Endothelial cell of umbilical vein (primary cell): Measurements from ENCODE around the gene LDB3. TPM values are rescaled to one million over a fixed set of nuclear protein-coding genes. Genes with fewer than 3 reads are reported as not detected.

Experiments
- BruUV-seq: library from RNA; stranded (reverse); fragments of 400-500 nt; replicated peaks from 2 replicates; lab custom pipeline; 2021; lab: Mats Ljungman, UMichigan
- CTCF ChIA-PET: fragments of 300-600, 350-600 bp; sonication (Branson Sonifier 250); formaldehyde crosslinking; loops from one replicate; lab custom pipeline; 2021; ENCODE audit warnings: antibody characterized with exemption, inconsistent platforms; lab: Charles Lee
- POLR2A ChIA-PET: fragments of 300-600, 350-600 bp; sonication (Branson Sonifier 250); formaldehyde crosslinking; loops from one replicate; lab custom pipeline; 2021; ENCODE audit warnings: antibody characterized with exemption, inconsistent platforms; lab: Charles Lee
- DNase-seq: peaks from one replicate; pipeline ENCODE4 v3.0.0-alpha.2; 2011; ENCODE audit warnings: low read depth, low spot score
- FAIRE-seq: peaks from 2 replicates; lab custom pipeline; 2011; peaks lifted over from hg19 to GRCh38; lab: Jason Lieb, UNC
- H2AFZ ChIP-seq: 2 replicates; pipeline ENCODE4 v1.6.0; 2012; ENCODE audit warnings: low read depth, low read length, control low read depth, inconsistent platforms
- H3K27ac ChIP-seq: 2 replicates; pipeline ENCODE4 v1.5.1; 2011; ENCODE audit warnings: low read depth, mild to moderate bottlenecking, control low read depth, low read length, moderate library complexity; ENCODE audit not compliant: insufficient read depth
- H3K27me3 ChIP-seq, 2 experiments: 2 replicates each; pipeline versions ENCODE4 v1.6.0 to v1.6.1; 2011; ENCODE audit warnings: low read length in 2 of 2, mixed read lengths in 1 of 2; ENCODE audit not compliant: control insufficient read depth in 2 of 2, insufficient read depth in 2 of 2
- H3K36me3 ChIP-seq, 2 experiments: 2 replicates in 1 of 2; 3 replicates in 1 of 2; pipeline ENCODE4 v1.5.1; 2011; ENCODE audit warnings: low read length in 2 of 2, mild to moderate bottlenecking in 1 of 2, moderate library complexity in 1 of 2; ENCODE audit not compliant: control insufficient read depth in 2 of 2, insufficient read depth in 2 of 2; ENCODE audit errors: extremely low read depth in 1 of 2
- H3K4me1 ChIP-seq: 3 replicates; pipeline ENCODE4 v1.5.1; 2011; ENCODE audit warnings: mild to moderate bottlenecking, low read length; ENCODE audit not compliant: control insufficient read depth, insufficient read depth; ENCODE audit errors: extremely low read depth
- H3K4me2 ChIP-seq: 2 replicates; pipeline ENCODE4 v1.6.1; 2011; ENCODE audit warnings: low read length, control low read depth, mixed read lengths; ENCODE audit not compliant: insufficient read depth
- H3K4me3 ChIP-seq, 3 experiments: fragments of 200-600 bp in 1 of 3; sonication (generic), shearing (Covaris generic) in 1 of 3; replicated peaks in 1 of 3; 2 replicates each; pipeline ENCODE4 v1.5.1; 2011 to 2016; ENCODE audit warnings: control low read depth in 3 of 3, low read length in 3 of 3, mild to moderate bottlenecking in 2 of 3, inconsistent platforms in 1 of 3, low read depth in 1 of 3, moderate library complexity in 1 of 3; ENCODE audit not compliant: insufficient read depth in 1 of 3
- H3K79me2 ChIP-seq: 2 replicates; pipeline ENCODE4 v1.6.0; 2012; ENCODE audit warnings: low read length, inconsistent platforms; ENCODE audit not compliant: control insufficient read depth, insufficient read depth
- H3K9ac ChIP-seq: replicated peaks from 2 replicates; pipeline ENCODE3; 2011; ENCODE audit warnings: low read length, control low read depth; ENCODE audit not compliant: insufficient read depth; ENCODE audit errors: extremely low read depth
- H3K9me1 ChIP-seq: replicated peaks from 3 replicates; pipeline ENCODE4 v1.6.0; 2011; ENCODE audit warnings: mild to moderate bottlenecking, low read length; ENCODE audit not compliant: control insufficient read depth, insufficient read depth; ENCODE audit errors: extremely low read depth
- H3K9me3 ChIP-seq: replicated peaks from 2 replicates; pipeline ENCODE4 v1.5.1; 2012; ENCODE audit warnings: low read length, inconsistent platforms; ENCODE audit not compliant: control insufficient read depth, insufficient read depth
- H4K20me1 ChIP-seq: replicated peaks from 2 replicates; pipeline ENCODE3; 2011; ENCODE audit warnings: mild to moderate bottlenecking, low read length; ENCODE audit not compliant: control insufficient read depth, insufficient read depth; ENCODE audit errors: extremely low read depth
- EZH2 ChIP-seq: IDR thresholded peaks from 2 replicates; pipeline ENCODE4 v1.6.1; 2012; ENCODE audit warnings: borderline replicate concordance, low read depth, mild to moderate bottlenecking, moderate library complexity, low read length, inconsistent platforms; ENCODE audit not compliant: severe bottlenecking
- FOS ChIP-seq: IDR thresholded peaks from 2 replicates; pipeline ENCODE4 v1.6.1; 2011; ENCODE audit warnings: mild to moderate bottlenecking, low read length, moderate library complexity, borderline replicate concordance; ENCODE audit not compliant: insufficient read depth
- GATA2 ChIP-seq: IDR thresholded peaks from 2 replicates; pipeline ENCODE4 v1.7.0; 2011; ENCODE audit warnings: low read depth, mild to moderate bottlenecking, moderate library complexity, mixed read lengths, low read length; ENCODE audit not compliant: insufficient read length, insufficient read depth
- JUN ChIP-seq: IDR thresholded peaks from 2 replicates; pipeline ENCODE4 v1.6.1; 2011; ENCODE audit warnings: borderline replicate concordance, low read depth; ENCODE audit not compliant: insufficient read length, insufficient read depth
- MYC ChIP-seq: IDR thresholded peaks from one replicate; pipeline ENCODE4 v1.6.1; 2011; ENCODE audit warnings: mild to moderate bottlenecking, low read depth, low read length
- POLR2A ChIP-seq: IDR thresholded peaks from 2 replicates; pipeline ENCODE4 v1.6.1; 2012; ENCODE audit warnings: low read depth, mild to moderate bottlenecking, control low read depth, low read length
- POLR2AphosphoS5 ChIP-seq: IDR thresholded peaks from 2 replicates; pipeline ENCODE4 v1.6.1; 2012; ENCODE audit warnings: low read depth, mild to moderate bottlenecking, control low read depth, low read length, moderate library complexity; ENCODE audit not compliant: insufficient read depth
- dilution Hi-C: fragments of 300-500 bp; cut with MboI; formaldehyde crosslinking; loops from one replicate; pipeline ENCODE4 v1.15.0; 2019; ENCODE audit warnings: low sequenced_read_pairs; ENCODE audit not compliant: extremely low pct_ligation_motif_present
- intact Hi-C: fragments of 100-400 bp; cut with micrococcal nuclease; formaldehyde crosslinking; loops from one replicate; pipeline ENCODE4 v1.10.0; 2022
- polyA plus RNA-seq, 4 experiments: library from polyadenylated mRNA; depleted of rRNA in 3 of 4; stranded (reverse) in 3 of 4; unstranded in 1 of 4; fragments of >200 nt; gene quantifications; 2 replicates each; pipeline versions ENCODE4 v1.2.1 to v1.2.3, GENCODE V29; 2011 to 2012; ENCODE audit warnings: missing spikeins in 1 of 4
- total RNA-seq: library from RNA; stranded (reverse); gene quantifications from 2 replicates; pipeline ENCODE4 v1.2.3, GENCODE V29; 2021
- TF ChIP-seq, protein P1 (sequence below): IDR thresholded peaks from 2 replicates; pipeline ENCODE4 v1.6.1; 2011; ENCODE audit not compliant: insufficient read depth, insufficient read length
- TF ChIP-seq, protein P2 (sequence below), 2 donors: IDR thresholded peaks; 1 replicate in 1 of 2; 2 replicates in 1 of 2; pipeline ENCODE4 v1.5.1; 2011; ENCODE audit warnings: low read length in 2 of 2, mild to moderate bottlenecking in 2 of 2, moderate library complexity in 2 of 2, control low read depth in 1 of 2, inconsistent platforms in 1 of 2, low read depth in 1 of 2; ENCODE audit not compliant: insufficient read depth in 1 of 2; ENCODE audit errors: extremely low read depth in 1 of 2

Gene LDB3
- total and polyA plus RNA-seq, 2 donors (not counting 3 experiments of a cell fraction or from before 2014, with no cell fraction given), result not detected

DNA sequence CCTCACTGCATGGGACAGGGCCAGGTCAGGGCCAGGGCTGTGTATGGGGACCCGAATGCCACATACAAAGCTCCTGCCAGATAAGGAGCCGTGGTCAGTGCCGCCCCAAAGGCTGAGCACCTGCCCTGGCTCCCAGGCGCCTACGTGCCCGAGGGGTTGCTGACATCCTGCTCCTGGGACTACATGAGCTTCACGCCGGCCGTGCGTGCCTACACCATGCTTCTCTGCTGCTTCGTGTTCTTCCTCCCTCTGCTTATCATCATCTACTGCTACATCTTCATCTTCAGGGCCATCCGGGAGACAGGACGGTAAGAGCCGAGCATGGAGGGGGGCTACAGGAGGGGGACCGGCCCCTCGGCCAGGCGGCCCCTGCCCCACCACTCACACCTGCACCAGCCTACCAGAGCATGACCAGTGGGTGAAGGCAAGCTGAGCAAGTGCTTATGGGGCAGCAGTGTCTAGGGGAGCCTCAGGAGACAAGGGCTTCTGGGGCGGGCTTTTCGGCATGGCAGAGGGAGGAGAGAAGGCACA lies 9.1 kb upstream of the LDB3 start:
- dilution Hi-C loops, result no loop called here
- DNase-seq (no peak), FAIRE-seq (no peak)
- no peaks in the 10 kb centered on the region for H3K27me3 ChIP-seq
- H3K9me1 ChIP-seq, result no peaks in the 10 kb centered on the region
- intact Hi-C loops, result no loop called here
- no peak overlapping the region for H3K27ac ChIP-seq
- H3K4me3 ChIP-seq, result no peak overlapping the region
- no peaks in the 10 kb centered on the region for H3K9me3 ChIP-seq
- H3K79me2 ChIP-seq, result no peaks in the 10 kb centered on the region
- H3K4me2 ChIP-seq, result no peak overlapping the region
- POLR2A ChIA-PET, result no interaction called here
- H3K4me1 ChIP-seq, result no peaks in the 10 kb centered on the region
- CTCF ChIA-PET, result no interaction called here
- TF ChIP-seq, protein P1, sequence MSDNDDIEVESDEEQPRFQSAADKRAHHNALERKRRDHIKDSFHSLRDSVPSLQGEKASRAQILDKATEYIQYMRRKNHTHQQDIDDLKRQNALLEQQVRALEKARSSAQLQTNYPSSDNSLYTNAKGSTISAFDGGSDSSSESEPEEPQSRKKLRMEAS, result no peak
- no peak for TF ChIP-seq EZH2
- no peaks in the 10 kb centered on the region for H4K20me1 ChIP-seq
- H3K9ac ChIP-seq, result no peak overlapping the region
- H3K36me3 ChIP-seq, result no peaks in the 10 kb centered on the region
- no TSS peak for BruUV-seq
- no peak overlapping the region for H2AFZ ChIP-seq

DNA sequence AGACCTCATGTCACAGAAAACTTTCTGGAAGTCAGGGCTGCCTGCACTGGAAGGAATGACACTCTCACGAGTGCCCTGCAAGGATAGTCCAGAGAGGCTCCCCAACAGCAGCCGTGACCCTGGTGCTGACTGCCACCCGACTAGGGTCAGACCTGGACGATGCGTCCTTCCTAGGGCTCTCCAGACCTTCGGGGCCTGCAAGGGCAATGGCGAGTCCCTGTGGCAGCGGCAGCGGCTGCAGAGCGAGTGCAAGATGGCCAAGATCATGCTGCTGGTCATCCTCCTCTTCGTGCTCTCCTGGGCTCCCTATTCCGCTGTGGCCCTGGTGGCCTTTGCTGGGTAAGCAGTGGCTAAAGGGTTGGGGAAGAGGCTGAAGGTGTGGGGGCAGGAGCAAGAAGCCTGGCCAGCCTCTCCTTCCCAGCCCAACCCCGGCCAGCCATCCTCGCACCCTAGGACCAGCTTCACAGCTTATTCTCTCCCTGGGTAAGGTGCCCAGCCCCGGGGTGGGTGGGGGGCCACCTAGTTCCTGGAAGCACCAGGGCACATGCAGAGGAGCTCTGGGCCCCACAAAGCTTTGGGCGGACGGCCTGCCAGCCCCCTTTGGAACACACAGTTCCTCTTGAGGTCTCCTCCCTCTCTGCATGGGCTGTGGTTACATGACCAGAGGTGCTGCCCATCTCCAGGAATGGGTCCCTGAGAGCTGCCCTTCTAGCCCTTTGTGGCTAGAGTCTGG lies 8.4 kb upstream of the LDB3 start:
- DNase-seq, result no peak
- FAIRE-seq, result no peak
- no peaks in the 10 kb centered on the region for H3K9me1 ChIP-seq
- H3K36me3 ChIP-seq, result no peaks in the 10 kb centered on the region
- dilution Hi-C loops, result no loop called here
- H3K27me3 ChIP-seq, result no peaks in the 10 kb centered on the region
- no peaks in the 10 kb centered on the region for H4K20me1 ChIP-seq
- no peak overlapping the region for H3K9ac ChIP-seq
- TF ChIP-seq GATA2 (no peak), POLR2AphosphoS5 (no peak), POLR2A (no peak), FOS (no peak), EZH2 (no peak), JUN (no peak), MYC (no peak)
- TF ChIP-seq, protein P2, sequence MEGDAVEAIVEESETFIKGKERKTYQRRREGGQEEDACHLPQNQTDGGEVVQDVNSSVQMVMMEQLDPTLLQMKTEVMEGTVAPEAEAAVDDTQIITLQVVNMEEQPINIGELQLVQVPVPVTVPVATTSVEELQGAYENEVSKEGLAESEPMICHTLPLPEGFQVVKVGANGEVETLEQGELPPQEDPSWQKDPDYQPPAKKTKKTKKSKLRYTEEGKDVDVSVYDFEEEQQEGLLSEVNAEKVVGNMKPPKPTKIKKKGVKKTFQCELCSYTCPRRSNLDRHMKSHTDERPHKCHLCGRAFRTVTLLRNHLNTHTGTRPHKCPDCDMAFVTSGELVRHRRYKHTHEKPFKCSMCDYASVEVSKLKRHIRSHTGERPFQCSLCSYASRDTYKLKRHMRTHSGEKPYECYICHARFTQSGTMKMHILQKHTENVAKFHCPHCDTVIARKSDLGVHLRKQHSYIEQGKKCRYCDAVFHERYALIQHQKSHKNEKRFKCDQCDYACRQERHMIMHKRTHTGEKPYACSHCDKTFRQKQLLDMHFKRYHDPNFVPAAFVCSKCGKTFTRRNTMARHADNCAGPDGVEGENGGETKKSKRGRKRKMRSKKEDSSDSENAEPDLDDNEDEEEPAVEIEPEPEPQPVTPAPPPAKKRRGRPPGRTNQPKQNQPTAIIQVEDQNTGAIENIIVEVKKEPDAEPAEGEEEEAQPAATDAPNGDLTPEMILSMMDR (IDR thresholded peaks at IDR 0.05; ENCODE audit: extremely low read depth in 1 of 2, insufficient read depth in 1 of 2, low read depth in 1 of 2, low read length in 2 of 2), result no peak
- TF ChIP-seq, protein P1, result no peak
- H3K79me2 ChIP-seq, result no peaks in the 10 kb centered on the region
- ChIA-PET CTCF (no interaction called here), POLR2A (no interaction called here)
- no peak overlapping the region for H3K4me3 ChIP-seq
- no peak overlapping the region for H3K27ac ChIP-seq
- no peaks in the 10 kb centered on the region for H3K4me1 ChIP-seq
- no TSS peak for BruUV-seq
- no peak overlapping the region for H2AFZ ChIP-seq
- intact Hi-C loops, result no loop called here
- H3K4me2 ChIP-seq, result no peak overlapping the region
- no peaks in the 10 kb centered on the region for H3K9me3 ChIP-seq
